Endothelial cell of umbilical vein (primary cell): ENCODE measurements around the gene ASCL5. TPM values are rescaled to one million over a fixed set of nuclear protein-coding genes. Genes with fewer than 3 reads are reported as not detected.

Experiments
- BruUV-seq: library from RNA; stranded (reverse); fragments of 400-500 nt; replicated peaks from 2 replicates; lab custom pipeline; 2021; lab: Mats Ljungman, UMichigan
- CTCF ChIA-PET: fragments of 300-600, 350-600 bp; sonication (Branson Sonifier 250); formaldehyde crosslinking; loops from one replicate; lab custom pipeline; 2021; ENCODE audit warnings: antibody characterized with exemption, inconsistent platforms; lab: Charles Lee
- POLR2A ChIA-PET: fragments of 300-600, 350-600 bp; sonication (Branson Sonifier 250); formaldehyde crosslinking; loops from one replicate; lab custom pipeline; 2021; ENCODE audit warnings: antibody characterized with exemption, inconsistent platforms; lab: Charles Lee
- DNase-seq: peaks from one replicate; pipeline ENCODE4 v3.0.0-alpha.2; 2011; ENCODE audit warnings: low read depth, low spot score
- FAIRE-seq: peaks from 2 replicates; lab custom pipeline; 2011; peaks lifted over from hg19 to GRCh38; lab: Jason Lieb, UNC
- H2AFZ ChIP-seq: 2 replicates; pipeline ENCODE4 v1.6.0; 2012; ENCODE audit warnings: low read depth, low read length, control low read depth, inconsistent platforms
- H3K27ac ChIP-seq: 2 replicates; pipeline ENCODE4 v1.5.1; 2011; ENCODE audit warnings: low read depth, mild to moderate bottlenecking, control low read depth, low read length, moderate library complexity; ENCODE audit not compliant: insufficient read depth
- H3K27me3 ChIP-seq, 2 experiments: 2 replicates each; pipeline versions ENCODE4 v1.6.0 to v1.6.1; 2011; ENCODE audit warnings: low read length in 2 of 2, mixed read lengths in 1 of 2; ENCODE audit not compliant: control insufficient read depth in 2 of 2, insufficient read depth in 2 of 2
- H3K36me3 ChIP-seq, 2 experiments: 2 replicates in 1 of 2; 3 replicates in 1 of 2; pipeline ENCODE4 v1.5.1; 2011; ENCODE audit warnings: low read length in 2 of 2, mild to moderate bottlenecking in 1 of 2, moderate library complexity in 1 of 2; ENCODE audit not compliant: control insufficient read depth in 2 of 2, insufficient read depth in 2 of 2; ENCODE audit errors: extremely low read depth in 1 of 2
- H3K4me1 ChIP-seq: 3 replicates; pipeline ENCODE4 v1.5.1; 2011; ENCODE audit warnings: mild to moderate bottlenecking, low read length; ENCODE audit not compliant: control insufficient read depth, insufficient read depth; ENCODE audit errors: extremely low read depth
- H3K4me2 ChIP-seq: 2 replicates; pipeline ENCODE4 v1.6.1; 2011; ENCODE audit warnings: low read length, control low read depth, mixed read lengths; ENCODE audit not compliant: insufficient read depth
- H3K4me3 ChIP-seq, 3 experiments: fragments of 200-600 bp in 1 of 3; sonication (generic), shearing (Covaris generic) in 1 of 3; replicated peaks in 1 of 3; 2 replicates each; pipeline ENCODE4 v1.5.1; 2011 to 2016; ENCODE audit warnings: control low read depth in 3 of 3, low read length in 3 of 3, mild to moderate bottlenecking in 2 of 3, inconsistent platforms in 1 of 3, low read depth in 1 of 3, moderate library complexity in 1 of 3; ENCODE audit not compliant: insufficient read depth in 1 of 3
- H3K79me2 ChIP-seq: 2 replicates; pipeline ENCODE4 v1.6.0; 2012; ENCODE audit warnings: low read length, inconsistent platforms; ENCODE audit not compliant: control insufficient read depth, insufficient read depth
- H3K9ac ChIP-seq: replicated peaks from 2 replicates; pipeline ENCODE3; 2011; ENCODE audit warnings: low read length, control low read depth; ENCODE audit not compliant: insufficient read depth; ENCODE audit errors: extremely low read depth
- H3K9me1 ChIP-seq: replicated peaks from 3 replicates; pipeline ENCODE4 v1.6.0; 2011; ENCODE audit warnings: mild to moderate bottlenecking, low read length; ENCODE audit not compliant: control insufficient read depth, insufficient read depth; ENCODE audit errors: extremely low read depth
- H3K9me3 ChIP-seq: replicated peaks from 2 replicates; pipeline ENCODE4 v1.5.1; 2012; ENCODE audit warnings: low read length, inconsistent platforms; ENCODE audit not compliant: control insufficient read depth, insufficient read depth
- H4K20me1 ChIP-seq: replicated peaks from 2 replicates; pipeline ENCODE3; 2011; ENCODE audit warnings: mild to moderate bottlenecking, low read length; ENCODE audit not compliant: control insufficient read depth, insufficient read depth; ENCODE audit errors: extremely low read depth
- EZH2 ChIP-seq: IDR thresholded peaks from 2 replicates; pipeline ENCODE4 v1.6.1; 2012; ENCODE audit warnings: borderline replicate concordance, low read depth, mild to moderate bottlenecking, moderate library complexity, low read length, inconsistent platforms; ENCODE audit not compliant: severe bottlenecking
- FOS ChIP-seq: IDR thresholded peaks from 2 replicates; pipeline ENCODE4 v1.6.1; 2011; ENCODE audit warnings: mild to moderate bottlenecking, low read length, moderate library complexity, borderline replicate concordance; ENCODE audit not compliant: insufficient read depth
- GATA2 ChIP-seq: IDR thresholded peaks from 2 replicates; pipeline ENCODE4 v1.7.0; 2011; ENCODE audit warnings: low read depth, mild to moderate bottlenecking, moderate library complexity, mixed read lengths, low read length; ENCODE audit not compliant: insufficient read length, insufficient read depth
- JUN ChIP-seq: IDR thresholded peaks from 2 replicates; pipeline ENCODE4 v1.6.1; 2011; ENCODE audit warnings: borderline replicate concordance, low read depth; ENCODE audit not compliant: insufficient read length, insufficient read depth
- MYC ChIP-seq: IDR thresholded peaks from one replicate; pipeline ENCODE4 v1.6.1; 2011; ENCODE audit warnings: mild to moderate bottlenecking, low read depth, low read length
- POLR2A ChIP-seq: IDR thresholded peaks from 2 replicates; pipeline ENCODE4 v1.6.1; 2012; ENCODE audit warnings: low read depth, mild to moderate bottlenecking, control low read depth, low read length
- POLR2AphosphoS5 ChIP-seq: IDR thresholded peaks from 2 replicates; pipeline ENCODE4 v1.6.1; 2012; ENCODE audit warnings: low read depth, mild to moderate bottlenecking, control low read depth, low read length, moderate library complexity; ENCODE audit not compliant: insufficient read depth
- dilution Hi-C: fragments of 300-500 bp; cut with MboI; formaldehyde crosslinking; loops from one replicate; pipeline ENCODE4 v1.15.0; 2019; ENCODE audit warnings: low sequenced_read_pairs; ENCODE audit not compliant: extremely low pct_ligation_motif_present
- intact Hi-C: fragments of 100-400 bp; cut with micrococcal nuclease; formaldehyde crosslinking; loops from one replicate; pipeline ENCODE4 v1.10.0; 2022
- polyA plus RNA-seq, 4 experiments: library from polyadenylated mRNA; depleted of rRNA in 3 of 4; stranded (reverse) in 3 of 4; unstranded in 1 of 4; fragments of >200 nt; gene quantifications; 2 replicates each; pipeline versions ENCODE4 v1.2.1 to v1.2.3, GENCODE V29; 2011 to 2012; ENCODE audit warnings: missing spikeins in 1 of 4
- total RNA-seq: library from RNA; stranded (reverse); gene quantifications from 2 replicates; pipeline ENCODE4 v1.2.3, GENCODE V29; 2021
- TF ChIP-seq, protein P1 (sequence below), 2 donors: IDR thresholded peaks; 1 replicate in 1 of 2; 2 replicates in 1 of 2; pipeline ENCODE4 v1.5.1; 2011; ENCODE audit warnings: low read length in 2 of 2, mild to moderate bottlenecking in 2 of 2, moderate library complexity in 2 of 2, control low read depth in 1 of 2, inconsistent platforms in 1 of 2, low read depth in 1 of 2; ENCODE audit not compliant: insufficient read depth in 1 of 2; ENCODE audit errors: extremely low read depth in 1 of 2
- TF ChIP-seq, protein P2 (sequence below): IDR thresholded peaks from 2 replicates; pipeline ENCODE4 v1.6.1; 2011; ENCODE audit not compliant: insufficient read depth, insufficient read length

ASCL5 gene
- total and polyA plus RNA-seq, 2 donors (not counting 3 experiments of a cell fraction or from before 2014, with no cell fraction given), result not detected

DNA sequence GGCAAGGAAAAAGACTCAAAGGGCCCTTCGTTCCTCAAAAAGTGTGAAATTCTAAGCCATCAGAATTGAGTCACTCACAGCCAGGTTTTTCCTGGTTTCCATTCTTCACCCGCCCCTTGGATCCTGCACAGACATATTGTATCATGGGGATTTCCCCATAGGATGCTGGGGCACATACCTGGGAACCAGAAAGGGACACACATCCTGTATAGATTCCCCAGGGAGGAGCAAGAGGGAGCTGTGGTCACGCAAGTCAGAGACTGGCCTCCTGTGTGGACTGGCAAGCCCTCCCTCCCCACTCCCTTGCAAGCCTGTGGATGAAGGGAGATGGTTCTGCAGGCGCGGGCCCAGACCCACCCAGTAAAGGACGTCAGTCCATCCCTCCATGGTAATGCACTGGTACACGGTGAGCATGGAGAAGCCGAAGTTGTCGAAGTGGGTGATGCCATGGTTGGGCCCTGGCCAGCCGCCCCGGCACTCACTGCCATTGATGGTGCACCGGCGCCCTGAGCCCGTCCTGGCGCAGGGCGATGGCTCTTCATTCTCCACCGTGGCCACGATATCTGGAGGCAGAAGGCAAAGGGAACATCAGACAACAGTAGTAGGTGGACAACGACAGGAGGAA is 38.0 kb downstream of the ASCL5 start:
- no peak overlapping the region for H3K9ac ChIP-seq
- dilution Hi-C loops (no loop called here), intact Hi-C loops (loop anchor here (5.0 kb wide), 1 partner anchor 133 kb away; no protein-coding TSS in a partner anchor)
- H3K9me1 ChIP-seq, result no peaks in the 10 kb centered on the region
- no peaks in the 10 kb centered on the region for H4K20me1 ChIP-seq
- no peaks in the 10 kb centered on the region for H3K79me2 ChIP-seq
- ChIA-PET POLR2A (no interaction called here), CTCF (no interaction called here)
- no peak overlapping the region for H3K4me3 ChIP-seq
- H3K36me3 ChIP-seq, result no peaks in the 10 kb centered on the region
- peaks cover 8 to 15% of the 10 kb centered on the region in 2 experiments for H3K27me3 ChIP-seq
- BruUV-seq, result no TSS peak
- no peak overlapping the region for H2AFZ ChIP-seq
- no peak for DNase-seq
- no peak overlapping the region for H3K27ac ChIP-seq
- no peaks in the 10 kb centered on the region for H3K4me1 ChIP-seq
- TF ChIP-seq GATA2 (no peak), POLR2A (no peak), FOS (no peak)
- no peak for FAIRE-seq
- H3K4me2 ChIP-seq, result no peak overlapping the region
- H3K9me3 ChIP-seq, result no peaks in the 10 kb centered on the region

DNA sequence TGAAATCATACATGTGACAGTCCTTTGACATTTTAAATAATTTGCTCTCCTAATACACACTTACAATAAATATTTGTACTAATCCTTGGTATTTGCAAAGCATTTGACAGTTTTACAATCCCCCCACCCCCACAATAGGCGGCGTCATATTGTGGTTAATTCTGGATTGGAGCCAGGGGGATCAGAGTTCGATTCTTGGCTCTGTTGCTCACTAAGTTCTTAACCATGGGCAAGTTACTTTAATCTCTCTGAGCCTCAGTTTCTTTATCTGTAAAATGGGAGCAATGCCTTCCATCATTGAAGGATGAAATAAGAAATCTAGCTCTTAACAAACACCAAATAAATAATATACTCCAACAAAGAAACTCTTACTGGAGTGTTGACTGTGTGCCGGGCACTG is 38.6 kb downstream of the ASCL5 start:
- intact Hi-C loops, result loop anchor here (5.0 kb wide), 1 partner anchor 134 kb away; no protein-coding TSS in a partner anchor
- Histone ChIP-seq H3K36me3 (no peaks in the 10 kb centered on the region), H3K4me3 (no peak overlapping the region), H4K20me1 (no peaks in the 10 kb centered on the region), H3K27me3 (peaks cover 4 to 15% of the 10 kb centered on the region in 2 experiments), H3K9me3 (no peaks in the 10 kb centered on the region), H3K9me1 (no peaks in the 10 kb centered on the region), H3K79me2 (no peaks in the 10 kb centered on the region), H3K9ac (no peak overlapping the region), H3K4me1 (no peaks in the 10 kb centered on the region), H3K4me2 (no peak overlapping the region), H2AFZ (no peak overlapping the region), H3K27ac (no peak overlapping the region)
- FAIRE-seq (no peak), DNase-seq (no peak)
- POLR2A ChIA-PET, result interaction anchor here (0.5 kb wide), 1 partner anchor 24 kb away, joined by 3 read pairs; the partner anchor contains the start of gene CACNA1S
- no TSS peak for BruUV-seq
- CTCF ChIA-PET, result no interaction called here
- dilution Hi-C loops, result no loop called here
- TF ChIP-seq, protein P1, sequence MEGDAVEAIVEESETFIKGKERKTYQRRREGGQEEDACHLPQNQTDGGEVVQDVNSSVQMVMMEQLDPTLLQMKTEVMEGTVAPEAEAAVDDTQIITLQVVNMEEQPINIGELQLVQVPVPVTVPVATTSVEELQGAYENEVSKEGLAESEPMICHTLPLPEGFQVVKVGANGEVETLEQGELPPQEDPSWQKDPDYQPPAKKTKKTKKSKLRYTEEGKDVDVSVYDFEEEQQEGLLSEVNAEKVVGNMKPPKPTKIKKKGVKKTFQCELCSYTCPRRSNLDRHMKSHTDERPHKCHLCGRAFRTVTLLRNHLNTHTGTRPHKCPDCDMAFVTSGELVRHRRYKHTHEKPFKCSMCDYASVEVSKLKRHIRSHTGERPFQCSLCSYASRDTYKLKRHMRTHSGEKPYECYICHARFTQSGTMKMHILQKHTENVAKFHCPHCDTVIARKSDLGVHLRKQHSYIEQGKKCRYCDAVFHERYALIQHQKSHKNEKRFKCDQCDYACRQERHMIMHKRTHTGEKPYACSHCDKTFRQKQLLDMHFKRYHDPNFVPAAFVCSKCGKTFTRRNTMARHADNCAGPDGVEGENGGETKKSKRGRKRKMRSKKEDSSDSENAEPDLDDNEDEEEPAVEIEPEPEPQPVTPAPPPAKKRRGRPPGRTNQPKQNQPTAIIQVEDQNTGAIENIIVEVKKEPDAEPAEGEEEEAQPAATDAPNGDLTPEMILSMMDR (IDR thresholded peaks at IDR 0.05; ENCODE audit: extremely low read depth in 1 of 2, insufficient read depth in 1 of 2, low read depth in 1 of 2, low read length in 2 of 2), result no peak
- no peak for TF ChIP-seq JUN
- TF ChIP-seq EZH2, result no peak
- TF ChIP-seq, protein P2, sequence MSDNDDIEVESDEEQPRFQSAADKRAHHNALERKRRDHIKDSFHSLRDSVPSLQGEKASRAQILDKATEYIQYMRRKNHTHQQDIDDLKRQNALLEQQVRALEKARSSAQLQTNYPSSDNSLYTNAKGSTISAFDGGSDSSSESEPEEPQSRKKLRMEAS, result no peak
- TF ChIP-seq MYC, result no peak
- TF ChIP-seq POLR2A, result no peak
- no peak for TF ChIP-seq GATA2
- no peak for TF ChIP-seq POLR2AphosphoS5
- TF ChIP-seq FOS, result no peak
